H9 (cell line): ENCODE data around the gene RMDN2. TPM values are rescaled to one million over a fixed set of nuclear protein-coding genes. Genes with fewer than 3 reads are reported as not detected.
"Not testable (repeated sequence)": the region's sequence is repeated elsewhere in the genome, so short reads cannot be mapped to it uniquely, and the experiment has no call there.

Experiments used
- DNase-seq: peaks from one replicate; pipeline ENCODE4 v3.0.0-alpha.2; 2017
- H2AFZ ChIP-seq: one replicate; pipeline ENCODE4 v1.6.1; 2013; ENCODE audit warnings: mild to moderate bottlenecking, low read length, control low read depth, moderate library complexity
- H2AK5ac ChIP-seq: 2 replicates; pipeline ENCODE4 v1.6.1; 2013; ENCODE audit warnings: low read length, control low read depth, mixed read lengths; ENCODE audit not compliant: insufficient read length
- H2BK120ac ChIP-seq: one replicate; pipeline ENCODE4 v1.6.1; 2013; ENCODE audit warnings: low read depth, mild to moderate bottlenecking, low read length, control low read depth, inconsistent platforms; ENCODE audit not compliant: poor library complexity, severe bottlenecking
- H2BK12ac ChIP-seq: 2 replicates; pipeline ENCODE4 v1.6.1; 2013; ENCODE audit warnings: low read length, control low read depth, mixed read lengths, low read depth; ENCODE audit not compliant: insufficient read length
- H2BK15ac ChIP-seq: 2 replicates; pipeline ENCODE4 v1.6.1; 2013; ENCODE audit warnings: low read depth, low read length, control low read depth
- H2BK20ac ChIP-seq: one replicate; pipeline ENCODE4 v1.6.1; 2013; ENCODE audit warnings: low read depth, mild to moderate bottlenecking, low read length, control low read depth, inconsistent platforms; ENCODE audit not compliant: poor library complexity, severe bottlenecking
- H2BK5ac ChIP-seq: 2 replicates; pipeline ENCODE4 v1.6.1; 2013; ENCODE audit warnings: low read length, control low read depth, mixed read lengths; ENCODE audit not compliant: insufficient read length
- H3K14ac ChIP-seq: 2 replicates; pipeline ENCODE4 v1.6.1; 2013; ENCODE audit warnings: low read length, control low read depth; ENCODE audit not compliant: insufficient read depth
- H3K18ac ChIP-seq: 2 replicates; pipeline ENCODE4 v1.6.1; 2013; ENCODE audit warnings: low read depth, mild to moderate bottlenecking, mixed read lengths, low read length, control low read depth; ENCODE audit not compliant: insufficient read length
- H3K23ac ChIP-seq: 2 replicates; pipeline ENCODE4 v1.6.1; 2013; ENCODE audit warnings: low read length, control low read depth, mixed read lengths, low read depth; ENCODE audit not compliant: insufficient read length
- H3K23me2 ChIP-seq: 2 replicates; pipeline ENCODE4 v1.6.1; 2013; ENCODE audit warnings: low read depth, mild to moderate bottlenecking, mixed read lengths, low read length, control low read depth; ENCODE audit not compliant: insufficient read length, poor library complexity, severe bottlenecking
- H3K27ac ChIP-seq: 2 replicates; pipeline ENCODE4 v1.5.1; 2013; ENCODE audit warnings: low read length, control low read depth, mixed read lengths, low read depth; ENCODE audit not compliant: insufficient read length
- H3K27me3 ChIP-seq: 2 replicates; pipeline ENCODE4 v1.6.1; 2013; ENCODE audit warnings: low read length, control low read depth, inconsistent platforms; ENCODE audit not compliant: insufficient read depth
- H3K4ac ChIP-seq: 2 replicates; pipeline ENCODE4 v1.6.1; 2013; ENCODE audit warnings: low read depth, mild to moderate bottlenecking, control low read depth, inconsistent platforms, low read length, moderate library complexity
- H3K4me1 ChIP-seq: 2 replicates; pipeline ENCODE4 v1.6.1; 2013; ENCODE audit warnings: low read length, control low read depth, inconsistent platforms; ENCODE audit not compliant: insufficient read depth
- H3K4me2 ChIP-seq: 2 replicates; pipeline ENCODE4 v1.6.1; 2013; ENCODE audit warnings: low read length, control low read depth, mixed read lengths; ENCODE audit not compliant: insufficient read length, insufficient read depth
- H3K56ac ChIP-seq: 2 replicates; pipeline ENCODE4 v1.6.1; 2013; ENCODE audit warnings: low read depth, mild to moderate bottlenecking, mixed read lengths, low read length, control low read depth; ENCODE audit not compliant: insufficient read length
- H3K79me1 ChIP-seq: 2 replicates; pipeline ENCODE4 v1.6.1; 2013; ENCODE audit warnings: low read depth, mild to moderate bottlenecking, moderate library complexity, low read length, control low read depth, inconsistent platforms; ENCODE audit not compliant: insufficient read depth, poor library complexity, severe bottlenecking
- H3K79me2 ChIP-seq: 2 replicates; pipeline ENCODE4 v1.6.1; 2013; ENCODE audit warnings: low read length, control low read depth, inconsistent platforms; ENCODE audit not compliant: insufficient read depth
- H3K9ac ChIP-seq: 2 replicates; pipeline ENCODE4 v1.6.1; 2013; ENCODE audit warnings: low read length, control low read depth, mixed read lengths; ENCODE audit not compliant: insufficient read length; ENCODE audit errors: extremely low read depth
- H3K9me3 ChIP-seq: one replicate; pipeline ENCODE4 v1.6.1; 2013; ENCODE audit warnings: low read depth, low read length, inconsistent platforms; ENCODE audit not compliant: control insufficient read depth
- H3T11ph ChIP-seq: one replicate; pipeline ENCODE4 v1.6.1; 2013; ENCODE audit warnings: mild to moderate bottlenecking, low read length, control low read depth, inconsistent platforms
- H4K20me1 ChIP-seq: one replicate; pipeline ENCODE4 v1.6.1; 2013; ENCODE audit not compliant: control insufficient read depth, insufficient read length, insufficient read depth
- H4K5ac ChIP-seq: 2 replicates; pipeline ENCODE4 v1.6.1; 2013; ENCODE audit warnings: low read depth, mild to moderate bottlenecking, mixed read lengths, low read length, control low read depth; ENCODE audit not compliant: insufficient read length
- H4K8ac ChIP-seq: replicated peaks from 2 replicates; pipeline ENCODE4 v1.6.1; 2013; ENCODE audit warnings: low read length, control low read depth, mixed read lengths, low read depth; ENCODE audit not compliant: insufficient read length
- H4K91ac ChIP-seq: 2 replicates; pipeline ENCODE4 v1.6.1; 2013; ENCODE audit warnings: low read depth, mild to moderate bottlenecking, moderate library complexity, mixed read lengths, low read length, control low read depth; ENCODE audit not compliant: insufficient read length
- H3K27ac Mint-ChIP-seq, 3 experiments: 2 replicates in 2 of 3; 3 replicates in 1 of 3; pipeline ENCODE4 v1.8.0; 2020 to 2021; ENCODE audit warnings: mixed read lengths in 3 of 3, mild to moderate bottlenecking in 1 of 3, moderate library complexity in 1 of 3
- H3K27me3 Mint-ChIP-seq: 2 replicates; pipeline ENCODE4 v1.8.0; 2021; ENCODE audit warnings: low read depth, mild to moderate bottlenecking, moderate library complexity, mixed read lengths
- H3K36me3 Mint-ChIP-seq, 3 experiments: 2 replicates in 2 of 3; 3 replicates in 1 of 3; pipeline ENCODE4 v1.8.0; 2020 to 2021; ENCODE audit warnings: low read depth in 3 of 3, mixed read lengths in 3 of 3; ENCODE audit not compliant: insufficient read depth in 1 of 3
- H3K4me1 Mint-ChIP-seq, 2 experiments: 2 replicates each; pipeline ENCODE4 v1.8.0; 2020; ENCODE audit warnings: mixed read lengths in 2 of 2
- H3K4me3 Mint-ChIP-seq, 2 experiments: 2 replicates in 1 of 2; 3 replicates in 1 of 2; pipeline ENCODE4 v1.8.0; 2020 to 2021; ENCODE audit warnings: mild to moderate bottlenecking in 2 of 2, mixed read lengths in 2 of 2, moderate library complexity in 1 of 2
- H3K9me3 Mint-ChIP-seq, 2 experiments: 2 replicates in 1 of 2; 3 replicates in 1 of 2; pipeline ENCODE4 v1.8.0; 2020; ENCODE audit warnings: mild to moderate bottlenecking in 2 of 2, mixed read lengths in 2 of 2, moderate library complexity in 1 of 2
- WGBS: extraction: QIAGEN DNeasy Blood & Tissue Kit; methylation state at CpG from one replicate; pipeline ENCODE4 v1.1.7; 2013; ENCODE audit warnings: missing lambda C conversion rate, low lambda C conversion rate, mixed read lengths; ENCODE audit not compliant: insufficient read length; ENCODE audit errors: extremely low coverage; 5-methylcytosine and 5-hydroxymethylcytosine counted together
- total RNA-seq: library from RNA; stranded (reverse); gene quantifications from 2 replicates; pipeline ENCODE4 v1.2.1, GENCODE V29; 2021
- TF ChIP-seq, protein P1 (sequence below): fragments of 200-600 bp; sonication (generic); conservative IDR thresholded peaks from 3 replicates; pipeline ENCODE4 v1.8.0; 2021; ENCODE audit warnings: antibody characterized with exemption, mild to moderate bottlenecking

Gene RMDN2
- total RNA-seq, 1 experiment from 2014 or later: 2.8 TPM

GRCh38 chr2:37934591-37935513 lies 9.8 kb downstream of the RMDN2 start:
- Histone ChIP-seq H4K20me1 (no peaks in the 10 kb centered on the region), H3K14ac (no peak overlapping the region), H4K91ac (no peak overlapping the region), H2BK12ac (no peak overlapping the region), H3K9ac (no peak overlapping the region), H3K79me2 (no peaks in the 10 kb centered on the region), H4K5ac (no peak overlapping the region), H3K27ac (no peak overlapping the region), H2BK120ac (no peak overlapping the region), H3K9me3 (no peaks in the 10 kb centered on the region), H3K18ac (no peak overlapping the region), H3K4ac (no peak overlapping the region), H2AFZ (no peak overlapping the region), H2BK5ac (no peak overlapping the region), H3K23me2 (no peaks in the 10 kb centered on the region), H4K8ac (no peak overlapping the region), H3K4me1 (no peaks in the 10 kb centered on the region), H3K27me3 (no peaks in the 10 kb centered on the region), H2BK20ac (no peak overlapping the region), H3K4me2 (no peak overlapping the region), H2BK15ac (no peak overlapping the region), H3T11ph (no peak overlapping the region), H3K23ac (no peak overlapping the region), H3K56ac (no peak overlapping the region), H3K79me1 (no peaks in the 10 kb centered on the region), H2AK5ac (no peak overlapping the region)
- no peak for DNase-seq
- no peaks in the 10 kb centered on the region for H3K4me1 Mint-ChIP-seq
- peaks cover 9 to 28% (median 17%) of the 10 kb centered on the region in 3 experiments for H3K36me3 Mint-ChIP-seq
- H3K27me3 Mint-ChIP-seq: no peaks in the 10 kb centered on the region; the same call in 1 of the 2 replicates
- H3K9me3 Mint-ChIP-seq: peaks cover 14 to 27% of the 10 kb centered on the region in 2 experiments
- H3K4me3 Mint-ChIP-seq: no peak overlapping the region
- TF ChIP-seq, protein P1, sequence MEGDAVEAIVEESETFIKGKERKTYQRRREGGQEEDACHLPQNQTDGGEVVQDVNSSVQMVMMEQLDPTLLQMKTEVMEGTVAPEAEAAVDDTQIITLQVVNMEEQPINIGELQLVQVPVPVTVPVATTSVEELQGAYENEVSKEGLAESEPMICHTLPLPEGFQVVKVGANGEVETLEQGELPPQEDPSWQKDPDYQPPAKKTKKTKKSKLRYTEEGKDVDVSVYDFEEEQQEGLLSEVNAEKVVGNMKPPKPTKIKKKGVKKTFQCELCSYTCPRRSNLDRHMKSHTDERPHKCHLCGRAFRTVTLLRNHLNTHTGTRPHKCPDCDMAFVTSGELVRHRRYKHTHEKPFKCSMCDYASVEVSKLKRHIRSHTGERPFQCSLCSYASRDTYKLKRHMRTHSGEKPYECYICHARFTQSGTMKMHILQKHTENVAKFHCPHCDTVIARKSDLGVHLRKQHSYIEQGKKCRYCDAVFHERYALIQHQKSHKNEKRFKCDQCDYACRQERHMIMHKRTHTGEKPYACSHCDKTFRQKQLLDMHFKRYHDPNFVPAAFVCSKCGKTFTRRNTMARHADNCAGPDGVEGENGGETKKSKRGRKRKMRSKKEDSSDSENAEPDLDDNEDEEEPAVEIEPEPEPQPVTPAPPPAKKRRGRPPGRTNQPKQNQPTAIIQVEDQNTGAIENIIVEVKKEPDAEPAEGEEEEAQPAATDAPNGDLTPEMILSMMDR: no peak
- no CpG with 5 or more reads among the region's 7 CpGs for WGBS
- no peak overlapping the region for H3K27ac Mint-ChIP-seq

- DNase-seq, H3K56ac ChIP-seq, H4K8ac ChIP-seq, H3K27ac Mint-ChIP-seq, H3K23ac ChIP-seq, H3K27me3 Mint-ChIP-seq, H3K4me3 Mint-ChIP-seq, H2AFZ ChIP-seq, H2BK12ac ChIP-seq, H3K9ac ChIP-seq, H3K14ac ChIP-seq, H3K4me2 ChIP-seq, H3K4me1 Mint-ChIP-seq, H3K4me1 ChIP-seq, H3K18ac ChIP-seq, H3K79me1 ChIP-seq, H2AK5ac ChIP-seq, H4K20me1 ChIP-seq, H3K4ac ChIP-seq, H3K23me2 ChIP-seq, H3K27ac ChIP-seq, H3T11ph ChIP-seq, H4K91ac ChIP-seq, H3K9me3 ChIP-seq, H2BK120ac ChIP-seq, H2BK5ac ChIP-seq, H4K5ac ChIP-seq, H2BK15ac ChIP-seq, H3K79me2 ChIP-seq, H2BK20ac ChIP-seq, H3K27me3 ChIP-seq: not testable (repeated sequence)
- no CpG with 5 or more reads among the region's 1 CpG for WGBS
- Mint-ChIP-seq H3K36me3 (peaks cover 11 to 33% (median 14%) of the 10 kb centered on the region in 3 experiments), H3K9me3 (peaks cover 19 to 36% of the 10 kb centered on the region in 2 experiments)
These were observed 12.5 kb downstream of the RMDN2 start for GRCh38 chr2:37937568-37937967.
